ENCODE results near the gene WDR64. TPM values are rescaled to one million over a fixed set of nuclear protein-coding genes. Genes with fewer than 3 reads are reported as not detected.

WDR64 gene
- total RNA-seq, 2 donors from 2014 or later, result 0.12 TPM; not detected in 1

- Mint-ChIP-seq H3K4me1 (ENCODE audit: low read depth) (peaks cover 10% of the 10 kb centered on the region), H3K27ac (no peak overlapping the region), H3K4me3 (no peak overlapping the region), H3K27me3 (ENCODE audit: low read depth) (peaks cover 23% of the 10 kb centered on the region), H3K9me3 (no peaks in the 10 kb centered on the region), H3K36me3 (ENCODE audit: insufficient read depth in 2 of 2) (no peaks in the 10 kb centered on the region)
- DNase-seq, result no peak
- peak in 1 of 2 donors; percentile 27 for ATAC-seq (replicated peaks in 1 of 2)
Measured at GRCh38 chr1:241839369-241839979, 187.4 kb downstream of the WDR64 start.

- peaks cover 23% of the 10 kb centered on the region for H3K27me3 Mint-ChIP-seq (ENCODE audit: low read depth)
- no peaks in the 10 kb centered on the region for H3K36me3 Mint-ChIP-seq (ENCODE audit: insufficient read depth in 2 of 2)
- H3K9me3 Mint-ChIP-seq, result no peaks in the 10 kb centered on the region
- no peak for ATAC-seq (replicated peaks in 1 of 2)
- H3K4me1 Mint-ChIP-seq (ENCODE audit: low read depth), result peaks cover 10% of the 10 kb centered on the region
- no peak overlapping the region for H3K27ac Mint-ChIP-seq
- H3K4me3 Mint-ChIP-seq, result no peak overlapping the region
- no peak for DNase-seq
Measured at GRCh38 chr1:241840164-241840563, 188.1 kb downstream of the WDR64 start.

- Mint-ChIP-seq H3K27me3 (ENCODE audit: low read depth) (peaks cover 15% of the 10 kb centered on the region), H3K27ac (no peak overlapping the region), H3K4me3 (no peak overlapping the region), H3K36me3 (ENCODE audit: insufficient read depth in 2 of 2) (no peaks in the 10 kb centered on the region), H3K9me3 (no peaks in the 10 kb centered on the region), H3K4me1 (ENCODE audit: low read depth) (peaks cover 10% of the 10 kb centered on the region)
- ATAC-seq (replicated peaks in 1 of 2) (no peak), DNase-seq (no peak)
Measured at GRCh38 chr1:241841691-241842090, 189.6 kb downstream of the WDR64 start.

- Mint-ChIP-seq H3K27me3 (ENCODE audit: low read depth) (peaks cover 15% of the 10 kb centered on the region), H3K4me1 (ENCODE audit: low read depth) (peaks cover 18% of the 10 kb centered on the region), H3K9me3 (no peaks in the 10 kb centered on the region), H3K27ac (no peak overlapping the region), H3K4me3 (no peak overlapping the region), H3K36me3 (ENCODE audit: insufficient read depth in 2 of 2) (no peaks in the 10 kb centered on the region)
- no peak for ATAC-seq (replicated peaks in 1 of 2)
- no peak for DNase-seq
Measured at GRCh38 chr1:241842565-241842964, 190.5 kb downstream of the WDR64 start.

- Mint-ChIP-seq H3K27ac (no peak overlapping the region), H3K9me3 (no peaks in the 10 kb centered on the region), H3K4me1 (ENCODE audit: low read depth) (peaks cover 28% of the 10 kb centered on the region), H3K4me3 (no peak overlapping the region), H3K27me3 (ENCODE audit: low read depth) (peaks cover 15% of the 10 kb centered on the region), H3K36me3 (ENCODE audit: insufficient read depth in 2 of 2) (peaks cover 10 to 15% of the 10 kb centered on the region in 2 donors)
- DNase-seq (no peak), ATAC-seq (replicated peaks in 1 of 2) (no peak)
Measured at GRCh38 chr1:241844593-241844992, 192.5 kb downstream of the WDR64 start.

- H3K27me3 Mint-ChIP-seq (ENCODE audit: low read depth), result peaks cover 8% of the 10 kb centered on the region
- H3K36me3 Mint-ChIP-seq (ENCODE audit: insufficient read depth in 2 of 2), result peaks cover 11 to 15% of the 10 kb centered on the region in 2 donors
- DNase-seq, result no peak
- peak overlapping the region in 1 of 2 donors; percentile 20 for H3K4me3 Mint-ChIP-seq
- ATAC-seq (replicated peaks in 1 of 2), result no peak
- H3K27ac Mint-ChIP-seq, result no peak overlapping the region
- no peaks in the 10 kb centered on the region for H3K9me3 Mint-ChIP-seq
- H3K4me1 Mint-ChIP-seq (ENCODE audit: low read depth), result peaks cover 26% of the 10 kb centered on the region
Measured at GRCh38 chr1:241846375-241846774, 194.3 kb downstream of the WDR64 start.

- Mint-ChIP-seq H3K4me3 (peak overlapping the region; percentile 95 to 99), H3K27me3 (ENCODE audit: low read depth) (peaks cover 8% of the 10 kb centered on the region), H3K36me3 (ENCODE audit: insufficient read depth in 2 of 2) (peaks cover 11 to 16% of the 10 kb centered on the region in 2 donors), H3K27ac (peak overlapping the region; percentile 99), H3K9me3 (no peaks in the 10 kb centered on the region), H3K4me1 (ENCODE audit: low read depth) (peaks cover 26% of the 10 kb centered on the region)
- ATAC-seq (replicated peaks in 1 of 2), result no peak
- DNase-seq, result no peak
Measured at GRCh38 chr1:241846862-241847539, 194.9 kb downstream of the WDR64 start.

GRCh38 chr1:241847540-241847795 is 195.4 kb downstream of the WDR64 start:
- H3K27me3 Mint-ChIP-seq (ENCODE audit: low read depth), result peaks cover 6% of the 10 kb centered on the region
- peak overlapping the region; percentile 95 to 99 for H3K4me3 Mint-ChIP-seq
- H3K4me1 Mint-ChIP-seq (ENCODE audit: low read depth), result peaks cover 26% of the 10 kb centered on the region
- peak overlapping the region; percentile 99 for H3K27ac Mint-ChIP-seq
- DNase-seq (no peak), ATAC-seq (replicated peaks in 1 of 2) (no peak)
- H3K36me3 Mint-ChIP-seq (ENCODE audit: insufficient read depth in 2 of 2), result peaks cover 11 to 16% of the 10 kb centered on the region in 2 donors
- H3K9me3 Mint-ChIP-seq, result no peaks in the 10 kb centered on the region

GRCh38 chr1:241847796-241848685 is 196.0 kb downstream of the WDR64 start, which contains the start of gene EXO1:
TSS of gene EXO1 (plus strand) at chr1:241848204. CDS start at chr1:241850426, 2,222 bp downstream.
- Mint-ChIP-seq H3K4me3 (peak within 1 kb of the TSS; percentile 95 to 99), H3K4me1 (ENCODE audit: low read depth) (peaks cover 26% of the 10 kb centered on the region), H3K27ac (peak within 1 kb of the TSS; percentile 99), H3K36me3 (ENCODE audit: insufficient read depth in 2 of 2) (peaks cover 11 to 17% of the 10 kb centered on the region in 2 donors), H3K9me3 (no peaks in the 10 kb centered on the region), H3K27me3 (ENCODE audit: low read depth) (no peaks in the 10 kb centered on the region)
- peak; percentile 95 for ATAC-seq (replicated peaks in 1 of 2)
- DNase-seq, result peak; percentile 90 to 91

GRCh38 chr1:241848686-241849344 is 196.7 kb downstream of the WDR64 start:
- DNase-seq, result no peak
- no peak for ATAC-seq (replicated peaks in 1 of 2)
- H3K4me3 Mint-ChIP-seq, result peak overlapping the region; percentile 95 to 99
- no peaks in the 10 kb centered on the region for H3K9me3 Mint-ChIP-seq
- H3K36me3 Mint-ChIP-seq (ENCODE audit: insufficient read depth in 2 of 2), result peaks cover 15 to 25% of the 10 kb centered on the region in 2 donors
- H3K27me3 Mint-ChIP-seq (ENCODE audit: low read depth), result no peaks in the 10 kb centered on the region
- H3K27ac Mint-ChIP-seq, result peak overlapping the region; percentile 99
- peaks cover 26% of the 10 kb centered on the region for H3K4me1 Mint-ChIP-seq (ENCODE audit: low read depth)

GRCh38 chr1:241849345-241849695 is 197.2 kb downstream of the WDR64 start:
- ATAC-seq (replicated peaks in 1 of 2), result no peak
- peaks cover 15 to 29% of the 10 kb centered on the region in 2 donors for H3K36me3 Mint-ChIP-seq (ENCODE audit: insufficient read depth in 2 of 2)
- H3K27me3 Mint-ChIP-seq (ENCODE audit: low read depth), result no peaks in the 10 kb centered on the region
- DNase-seq, result no peak
- H3K27ac Mint-ChIP-seq, result peak overlapping the region; percentile 99
- peaks cover 26% of the 10 kb centered on the region for H3K4me1 Mint-ChIP-seq (ENCODE audit: low read depth)
- H3K4me3 Mint-ChIP-seq, result peak overlapping the region; percentile 95 to 99
- H3K9me3 Mint-ChIP-seq, result no peaks in the 10 kb centered on the region
